GM19438 (cell line): ENCODE measurements around the gene PRSS22.
A peak's percentile ranks its signal among the peaks of the same experiment; 100 is the strongest.

Experiments
- ATAC-seq: cut with Tn5 transposase; IDR thresholded peaks from one replicate; pipeline ENCODE4 v1.9.1; 2021; ENCODE audit warnings: low read depth; ENCODE audit not compliant: unreplicated experiment

The PRSS22 gene

GRCh38 chr16:2881783-2882649, 24.0 kb upstream of the PRSS22 start:
- ATAC-seq = peak; percentile 0

- no peak for ATAC-seq
Measured at GRCh38 chr16:2879854-2880508, 22.0 kb upstream of the PRSS22 start.

DNA sequence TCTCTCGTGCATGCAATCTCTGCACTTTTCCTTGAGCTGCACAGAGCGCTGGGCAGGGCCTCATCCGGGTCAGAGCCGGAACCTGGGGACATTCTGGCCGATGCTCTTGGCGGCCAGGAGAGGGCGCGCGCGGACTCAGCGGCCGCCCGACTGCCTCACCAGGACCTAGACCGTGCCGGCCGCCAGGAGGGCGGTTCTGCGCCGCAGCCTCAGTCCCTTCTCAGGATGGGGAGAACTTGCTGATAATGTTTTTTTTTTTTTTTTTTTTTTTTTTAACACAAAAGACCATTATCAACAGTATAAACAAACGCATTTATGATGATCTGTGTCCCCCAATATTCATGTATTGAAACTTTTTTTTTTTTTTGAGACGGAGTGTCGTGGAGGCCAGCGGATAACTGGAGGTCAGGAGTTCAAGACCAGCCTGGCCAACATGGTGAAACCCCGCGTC, 17.0 kb upstream of the PRSS22 start:
- ATAC-seq = no peak

DNA sequence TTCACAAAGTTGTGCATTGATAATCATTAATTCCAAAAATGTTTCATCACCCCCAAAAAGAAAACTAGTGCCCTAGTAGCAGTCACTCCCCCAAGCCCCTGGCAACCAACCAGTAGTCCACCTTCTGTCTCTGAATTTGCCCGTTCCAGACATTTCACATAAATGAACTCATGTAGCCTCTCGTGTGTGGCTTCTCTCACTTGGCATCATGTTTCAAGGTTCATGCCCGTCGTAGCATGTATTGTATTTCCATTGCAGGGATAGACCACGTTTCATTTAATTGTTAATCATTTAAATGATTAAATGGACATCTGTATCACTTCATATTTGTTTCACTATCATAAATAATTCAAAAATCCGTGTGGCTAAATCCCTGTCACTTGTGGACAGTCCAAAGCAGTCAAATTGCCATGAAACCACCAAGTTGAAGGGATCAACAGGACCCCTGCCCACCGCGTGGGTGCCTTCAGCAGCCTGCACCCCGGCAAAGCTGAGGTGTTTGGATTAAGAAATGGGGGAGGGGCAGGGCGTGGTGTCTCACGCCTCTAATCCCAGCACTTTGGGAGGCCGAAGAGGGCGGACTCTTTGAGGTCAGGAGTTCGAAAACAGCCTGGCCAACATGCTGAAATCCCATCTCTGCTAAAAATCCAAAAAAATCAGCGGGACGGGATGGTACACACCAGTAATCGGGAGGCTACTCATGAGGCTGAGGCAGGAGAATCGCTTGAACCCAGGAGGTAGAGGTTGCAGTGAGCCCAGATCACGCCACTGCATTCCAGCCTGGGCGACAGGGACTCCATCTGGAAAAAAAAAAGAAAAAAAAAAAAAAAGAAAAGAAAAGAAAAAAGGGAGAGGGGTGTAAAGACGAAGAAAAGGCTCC, 16.3 kb upstream of the PRSS22 start:
- ATAC-seq = no peak

DNA sequence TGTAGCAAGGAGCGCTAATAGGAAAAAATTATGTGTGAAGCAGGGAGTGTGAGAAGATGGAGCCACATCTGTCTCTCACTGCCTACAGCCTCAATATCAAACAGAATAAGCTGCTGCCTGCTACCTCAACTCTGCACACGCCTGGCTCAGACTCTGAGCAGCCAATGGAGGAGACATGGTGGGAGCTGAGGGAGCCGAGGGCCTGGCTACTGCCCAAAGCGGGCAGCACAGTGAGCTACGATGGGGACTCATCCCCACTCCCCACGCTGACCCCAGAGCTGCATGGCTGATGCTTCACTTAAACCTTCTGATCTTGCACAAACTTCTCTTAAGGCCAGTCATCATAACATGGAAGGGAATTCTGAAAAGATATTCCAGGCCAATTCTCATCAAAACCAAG, 14.0 kb upstream of the PRSS22 start:
- no peak for ATAC-seq

- peak; percentile 79 for ATAC-seq
Measured at GRCh38 chr16:2867987-2868789, 10.2 kb upstream of the PRSS22 start.

GRCh38 chr16:2867661-2867986, 9.7 kb upstream of the PRSS22 start:
- ATAC-seq = no peak

DNA sequence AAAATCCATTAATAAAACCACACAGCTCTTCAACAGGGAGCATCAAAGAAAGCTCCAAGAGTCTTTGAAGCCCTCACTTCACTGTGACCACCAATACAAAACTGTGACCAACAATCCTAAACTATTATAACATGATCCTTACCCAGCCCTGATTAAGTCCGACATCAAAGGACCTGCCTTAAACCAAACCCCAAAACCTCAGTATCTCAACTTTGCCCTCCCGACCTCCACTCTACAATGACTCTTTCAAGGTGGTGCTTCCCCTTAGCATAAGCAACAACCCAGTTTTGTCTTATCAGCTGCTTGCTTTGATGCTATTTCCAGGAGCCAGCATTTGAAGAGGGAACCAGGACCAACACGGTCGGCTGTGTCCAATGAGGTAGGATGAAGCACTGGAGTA, 8.5 kb upstream of the PRSS22 start:
- no peak for ATAC-seq

DNA sequence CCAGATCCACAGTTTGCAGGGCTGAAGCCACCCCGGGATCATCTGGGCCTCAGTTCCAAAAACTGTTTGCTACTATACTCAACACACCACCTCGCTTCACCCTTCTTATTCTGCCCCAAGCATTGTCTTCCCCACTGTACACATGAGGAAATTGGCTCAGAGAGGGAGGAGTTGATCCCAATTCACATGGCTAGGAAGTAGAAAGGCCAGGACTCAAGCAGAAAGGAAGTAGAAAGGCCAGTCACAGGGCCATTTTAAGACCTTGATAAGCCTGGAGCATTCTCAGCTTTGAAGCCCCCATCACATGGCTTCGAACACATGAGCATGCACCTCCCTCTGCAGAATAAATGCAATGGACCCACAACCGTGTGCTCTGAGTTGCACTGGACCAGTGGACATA, 7.7 kb upstream of the PRSS22 start:
- ATAC-seq = no peak

GRCh38 chr16:2860826-2861567, 3.0 kb upstream of the PRSS22 start:
- no peak for ATAC-seq

DNA sequence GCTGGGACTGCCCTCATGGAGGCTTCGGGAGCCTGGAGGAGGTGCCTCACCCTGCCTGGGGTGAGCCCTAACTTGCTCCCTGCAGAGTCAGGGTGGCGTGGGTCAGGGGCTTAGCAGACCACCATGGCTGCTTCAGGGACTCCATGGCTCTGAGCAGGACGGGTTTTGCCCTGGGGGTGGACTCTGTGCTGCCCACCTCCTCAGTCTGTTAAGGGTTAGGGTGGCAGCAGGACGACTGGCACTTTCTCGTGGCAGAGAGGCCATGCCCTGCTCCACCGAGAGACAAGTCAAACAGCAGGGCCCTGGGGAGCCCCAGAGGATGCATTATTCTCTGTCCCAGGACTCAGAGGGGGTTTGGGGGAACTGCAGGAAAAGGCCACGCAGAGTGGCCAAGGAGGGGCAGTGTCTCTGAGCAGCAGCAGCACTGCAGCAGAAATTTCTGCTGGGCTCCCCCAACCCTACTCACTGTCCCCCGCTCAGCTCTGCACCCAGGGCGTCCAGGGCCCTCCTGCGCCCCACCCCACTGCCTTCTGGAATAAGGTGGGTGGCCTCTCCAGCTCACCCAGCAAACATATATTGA, 1.8 kb upstream of the PRSS22 start:
- no peak for ATAC-seq

- ATAC-seq = no peak
Measured at GRCh38 chr16:2858245-2859025, 465 bp upstream of the PRSS22 start.

DNA sequence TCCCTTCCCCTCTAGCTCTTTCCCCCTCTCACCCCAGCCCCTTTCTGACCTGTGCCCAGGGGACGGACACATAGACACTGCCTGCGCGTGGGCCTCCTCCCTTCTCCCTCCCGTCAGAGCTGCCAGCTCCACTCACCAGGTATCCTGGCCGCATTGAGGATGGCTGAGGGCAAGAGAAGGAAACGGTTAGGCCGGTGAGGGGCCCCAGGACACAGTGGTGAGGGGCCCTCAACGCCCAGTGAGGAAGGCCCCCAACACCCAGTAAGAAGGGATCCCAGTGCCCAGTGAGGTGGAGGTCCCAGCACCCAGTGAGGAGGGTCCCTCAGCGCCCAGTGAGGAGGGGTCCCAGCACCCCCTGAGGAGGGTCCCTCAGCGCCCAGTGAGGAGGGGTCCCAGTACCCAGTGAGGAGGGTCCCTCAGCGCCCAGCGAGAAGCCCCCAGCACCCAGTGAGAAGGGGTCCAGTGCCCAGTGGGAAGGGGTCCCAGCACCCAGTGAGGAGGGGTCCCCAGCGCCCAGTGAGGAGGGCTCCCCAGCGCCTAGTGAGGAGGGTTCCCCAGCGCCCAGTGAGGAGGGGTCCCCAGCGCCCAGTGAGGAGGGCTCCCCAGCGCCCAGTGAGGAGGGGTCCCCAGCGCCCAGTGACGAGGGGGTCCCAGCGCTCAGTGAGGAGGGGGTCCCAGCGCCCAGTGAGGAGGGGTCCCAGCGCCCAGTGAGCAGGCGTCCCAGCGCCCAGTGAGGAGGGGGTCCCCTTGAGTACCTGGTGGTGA, 1.1 kb downstream of the PRSS22 start:
- ATAC-seq = no peak

DNA sequence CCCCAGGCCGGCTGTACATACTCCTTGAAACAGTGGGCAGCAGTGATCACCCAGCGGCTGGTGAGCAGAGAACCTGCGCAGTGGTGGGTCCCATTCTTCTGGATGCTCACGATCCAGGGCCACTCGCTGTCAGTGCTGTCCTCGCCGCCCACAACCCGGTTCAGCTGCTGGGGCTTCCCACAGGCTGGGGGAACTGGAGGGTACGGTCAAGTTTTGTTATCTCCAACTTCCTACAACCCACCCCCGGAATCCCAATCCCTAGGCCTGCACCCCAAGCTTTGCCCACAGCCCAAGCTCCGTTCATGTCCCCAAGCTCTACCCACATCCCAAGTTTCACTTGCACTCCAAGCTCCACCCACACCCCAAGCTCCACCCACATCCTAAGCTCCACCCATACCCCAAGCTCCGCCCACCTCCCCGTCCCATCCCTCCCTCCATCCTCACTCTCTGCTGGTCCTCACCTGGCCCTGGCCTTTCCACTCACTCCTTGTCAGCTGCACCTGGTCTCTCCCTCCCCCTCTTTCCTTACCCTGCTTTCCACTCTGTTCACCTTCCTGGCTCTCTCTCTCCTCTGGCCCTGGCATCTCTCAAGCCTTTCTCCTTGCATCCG, 1.8 kb downstream of the PRSS22 start:
- no peak for ATAC-seq

DNA sequence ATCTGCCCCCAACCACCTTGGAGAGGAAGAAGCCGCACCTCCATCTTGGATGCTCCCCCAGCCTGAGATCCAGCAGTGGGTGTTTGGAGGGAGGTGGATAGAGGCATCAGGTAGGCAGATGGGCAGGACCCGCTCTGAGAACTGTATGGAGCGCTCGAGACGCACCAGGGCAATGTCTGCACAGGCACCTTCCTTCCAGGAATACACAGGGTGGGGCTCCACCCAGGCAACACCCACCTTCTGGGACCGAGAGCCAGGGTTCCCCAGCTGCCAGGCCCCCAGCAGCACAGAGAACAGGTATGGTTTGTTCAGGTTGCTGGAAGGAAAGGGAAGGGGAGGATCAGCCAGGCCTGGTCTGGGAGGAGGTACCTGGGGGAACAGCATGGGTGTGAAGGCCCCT, 2.4 kb downstream of the PRSS22 start:
- no peak for ATAC-seq

DNA sequence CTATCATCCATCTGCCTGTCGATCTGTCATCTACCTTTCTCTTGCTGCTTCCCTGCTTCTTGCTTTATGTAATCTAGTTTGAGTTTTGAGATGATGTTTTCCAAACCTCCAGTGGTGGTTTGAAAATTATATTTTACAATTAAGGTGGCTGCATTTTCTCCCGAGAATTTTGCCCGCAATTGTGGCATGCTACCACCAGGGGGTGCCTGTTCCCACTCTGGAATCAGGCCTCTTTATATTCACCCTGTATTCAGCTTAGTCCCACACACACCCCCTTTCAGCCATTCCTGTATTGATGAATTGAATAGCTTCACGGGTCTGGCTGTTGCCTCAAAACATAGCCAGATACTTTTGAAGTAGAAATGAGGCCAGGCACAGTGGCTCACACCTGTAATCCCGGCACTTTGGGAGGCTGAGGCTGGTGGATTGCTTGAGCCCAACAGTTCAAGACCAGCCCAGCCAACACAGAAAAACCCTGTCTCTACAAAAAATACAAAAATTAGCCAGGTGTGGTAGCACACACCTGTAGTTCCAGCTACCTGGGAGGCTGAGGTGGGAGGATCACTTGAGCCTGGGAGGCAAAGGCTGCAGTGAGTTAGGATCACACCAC, 3.2 kb downstream of the PRSS22 start:
- ATAC-seq = no peak

DNA sequence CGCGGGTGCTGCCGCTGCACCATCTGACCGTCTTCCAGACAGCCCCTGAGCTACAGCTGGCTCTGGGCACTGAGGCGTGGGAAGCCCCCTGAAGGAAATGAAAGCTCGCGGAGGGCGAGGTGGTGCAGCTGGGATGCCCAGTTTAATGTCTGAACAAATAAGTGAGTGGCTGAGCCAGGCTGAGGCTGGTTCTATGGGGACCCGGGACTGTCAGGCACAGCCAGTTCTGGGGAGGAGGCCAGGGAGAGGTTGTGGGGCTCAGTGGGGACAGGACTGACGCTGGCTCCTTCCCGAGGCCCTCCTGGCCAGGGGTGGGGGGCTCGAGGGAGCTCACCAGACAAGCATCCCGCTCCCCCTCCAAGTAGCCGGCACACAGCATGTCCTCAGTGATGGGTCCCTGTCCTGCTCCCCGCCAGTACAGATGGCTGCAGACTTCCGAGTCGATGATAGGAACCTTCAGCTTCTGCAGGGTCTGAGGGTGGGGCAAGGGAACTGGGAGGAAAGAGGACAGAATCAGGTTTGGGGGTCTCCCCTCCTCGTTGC, 4.4 kb downstream of the PRSS22 start:
- ATAC-seq = no peak
